ENCODE results near the gene C11orf91. TPM values are rescaled to one million over a fixed set of nuclear protein-coding genes. Genes with fewer than 3 reads are reported as not detected.
A peak's percentile ranks its signal among the peaks of the same experiment; 100 is the strongest.
"Not testable (repeated sequence)": the region's sequence is repeated elsewhere in the genome, so short reads cannot be mapped to it uniquely, and the experiment has no call there.

Gene C11orf91
- total RNA-seq, 2 experiments from 2014 or later = not detected

DNA sequence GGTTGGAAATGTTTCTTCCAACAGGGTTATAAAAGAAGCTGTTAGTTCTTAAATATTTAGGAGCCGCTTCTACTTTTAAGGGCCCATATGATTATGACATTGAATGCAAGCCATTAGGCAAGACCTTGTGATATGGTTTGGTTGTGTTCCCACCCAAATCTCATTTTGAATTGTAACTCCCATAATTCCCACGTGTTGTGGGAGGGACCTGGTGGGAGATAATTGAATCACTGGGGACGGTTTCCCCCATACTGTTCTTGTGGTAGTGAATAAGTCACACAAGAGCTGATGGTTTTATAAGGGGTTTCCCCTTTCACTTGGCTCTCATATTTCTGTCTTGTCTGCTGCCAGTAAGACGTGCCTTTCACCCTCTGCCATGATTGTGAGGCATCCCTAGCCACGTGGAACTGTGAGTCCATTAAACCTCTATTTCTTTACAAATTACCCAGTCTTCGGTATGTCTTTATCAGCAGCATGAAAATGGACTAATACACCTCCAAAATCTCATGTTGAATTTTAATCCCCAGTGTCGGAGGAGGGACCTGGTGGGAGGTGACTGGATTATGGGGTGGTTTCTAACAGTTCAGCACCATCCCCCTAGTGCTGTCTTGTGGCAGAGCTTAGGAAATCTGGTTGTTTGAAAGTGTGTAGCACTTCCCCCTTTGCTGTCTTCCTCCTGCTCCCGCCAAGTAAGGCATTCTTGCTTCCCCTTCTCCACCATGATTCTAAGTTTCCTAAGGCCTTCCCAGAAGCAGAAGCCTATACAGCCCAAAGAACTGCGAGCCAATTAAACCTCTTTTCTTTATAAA, 31.3 kb upstream of the C11orf91 start:
- Mint-ChIP-seq H3K27ac (no peak overlapping the region), H3K36me3 (ENCODE audit: low read depth) (peaks cover 49% of the 10 kb centered on the region), H3K4me3 (no peak overlapping the region)

DNA sequence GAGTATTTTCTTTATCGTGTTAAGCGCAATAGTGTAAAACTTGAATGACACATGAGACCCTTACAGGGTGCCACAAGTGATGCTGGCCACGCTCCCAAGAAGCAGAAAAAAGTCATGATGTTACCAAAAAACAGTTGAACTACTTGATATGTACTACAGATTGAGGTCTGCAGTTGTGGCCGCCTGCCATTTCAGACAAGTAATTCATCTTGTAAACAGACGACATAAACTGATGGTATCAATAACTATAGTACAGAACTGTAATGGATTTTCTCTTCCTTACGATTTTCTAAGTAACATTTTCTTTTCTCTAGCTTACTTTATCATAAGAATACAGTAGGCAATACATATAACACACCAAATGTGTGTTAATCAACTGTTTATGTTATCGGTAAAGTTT, 30.1 kb upstream of the C11orf91 start:
- no peak for DNase-seq
- ChIA-PET POLR2A (interaction anchor here (1.1 kb wide), 1 partner anchor 25 kb away, joined by 3 read pairs; no protein-coding TSS in a partner anchor), CTCF (interaction anchor here (0.7 kb wide), 1 partner anchor 15 kb away, joined by 3 read pairs; no protein-coding TSS in a partner anchor)
- Mint-ChIP-seq H3K36me3 (ENCODE audit: low read depth) (peaks cover 59% of the 10 kb centered on the region), H3K4me3 (no peak overlapping the region), H3K4me1 (peaks cover 51% of the 10 kb centered on the region), H3K9me3 (no peaks in the 10 kb centered on the region), H3K27me3 (no peaks in the 10 kb centered on the region), H3K27ac (no peak overlapping the region)

More for the DNA sequence above, 31.3 kb upstream of the C11orf91 start:
- Mint-ChIP-seq H3K4me1 (peaks cover 44% of the 10 kb centered on the region), H3K9me3 (no peaks in the 10 kb centered on the region), H3K27me3 (no peaks in the 10 kb centered on the region)
- ChIA-PET CTCF (interaction anchor here (1.0 to 1.3 kb wide), 2 partner anchors 11 to 15 kb away, joined by 3 to 6 read pairs; no protein-coding TSS in a partner anchor), POLR2A (interaction anchor here (1.1 kb wide), 1 partner anchor 26 kb away, joined by 3 read pairs; no protein-coding TSS in a partner anchor)
- no peak for DNase-seq

DNA sequence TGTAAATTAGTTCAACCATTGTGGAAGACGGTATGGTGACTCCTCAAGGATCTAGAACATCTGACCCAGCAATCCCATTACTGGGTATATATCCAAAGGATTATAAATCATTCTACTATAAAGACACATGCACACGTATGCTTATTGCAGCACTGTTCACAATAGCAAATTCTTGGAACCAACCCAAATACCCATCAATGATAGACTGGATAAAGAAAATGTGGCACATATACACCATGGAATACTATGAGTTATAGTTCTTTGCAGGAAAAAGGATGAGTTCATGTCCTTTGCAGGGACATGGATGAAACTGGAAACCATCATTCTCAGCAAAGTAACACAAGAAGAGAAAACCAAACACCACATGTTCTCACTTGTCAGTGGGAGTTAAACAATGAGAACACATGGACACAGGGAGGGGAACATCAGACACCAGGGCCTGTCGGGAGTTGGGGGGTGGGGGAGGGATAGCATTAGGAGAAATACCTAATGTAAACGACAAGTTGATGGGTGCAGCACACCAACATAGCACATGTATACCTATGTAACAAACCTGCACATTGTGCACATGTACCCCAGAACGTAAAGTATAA, 28.5 kb upstream of the C11orf91 start:
- H3K27me3 Mint-ChIP-seq, CTCF ChIA-PET, DNase-seq, POLR2A ChIA-PET, H3K9me3 Mint-ChIP-seq, H3K4me3 Mint-ChIP-seq, H3K27ac Mint-ChIP-seq: not testable (repeated sequence)
- H3K36me3 Mint-ChIP-seq (ENCODE audit: low read depth) = peaks cover 55% of the 10 kb centered on the region
- H3K4me1 Mint-ChIP-seq = peaks cover 49% of the 10 kb centered on the region

DNA sequence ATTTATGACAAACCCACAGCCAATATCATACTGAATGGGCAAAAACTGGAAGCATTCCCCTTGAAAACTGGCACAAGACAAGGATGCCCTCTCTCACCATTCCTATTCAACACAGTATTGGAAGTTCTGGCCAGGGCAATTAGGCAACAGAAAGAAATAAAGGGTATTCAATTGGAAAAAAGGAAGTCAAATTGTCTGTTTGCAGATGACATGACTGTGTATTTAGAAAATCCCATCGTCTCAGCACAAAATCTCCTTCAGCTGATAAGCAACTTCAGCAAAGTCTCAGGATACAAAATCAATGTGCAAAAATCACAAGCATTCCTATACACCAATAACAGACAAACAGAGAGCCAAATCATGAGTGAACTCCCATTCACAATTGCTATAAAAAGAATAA, 26.9 kb upstream of the C11orf91 start:
- POLR2A ChIA-PET, H3K4me3 Mint-ChIP-seq, H3K27ac Mint-ChIP-seq, H3K9me3 Mint-ChIP-seq, DNase-seq, H3K27me3 Mint-ChIP-seq: not testable (repeated sequence)
- Mint-ChIP-seq H3K36me3 (ENCODE audit: low read depth) (peaks cover 46% of the 10 kb centered on the region), H3K4me1 (peaks cover 52% of the 10 kb centered on the region)
- CTCF ChIA-PET = interaction anchor here (2.3 kb wide), 1 partner anchor 15 kb away, joined by 7 read pairs; no protein-coding TSS in a partner anchor

DNA sequence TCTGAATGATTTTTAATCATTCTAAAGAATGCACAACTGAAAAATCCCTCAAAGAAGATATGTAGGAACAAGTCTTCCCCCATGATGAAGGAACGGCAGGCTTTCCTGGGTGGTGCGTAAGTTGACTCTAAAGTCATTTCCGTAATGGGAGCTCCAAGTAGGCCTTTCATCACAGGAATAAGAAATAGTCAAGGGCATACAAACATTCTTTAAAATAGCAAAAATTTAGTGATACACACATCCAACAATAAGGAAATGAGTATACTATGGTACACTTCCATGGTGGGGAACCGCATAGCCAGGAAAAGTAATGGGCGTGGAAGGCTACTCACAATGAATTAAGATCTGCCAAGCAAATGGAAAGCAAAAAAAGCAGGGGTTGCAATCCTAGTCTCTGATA, 24.9 kb upstream of the C11orf91 start:
- no peak for DNase-seq
- no peak overlapping the region for H3K27ac Mint-ChIP-seq
- H3K36me3 Mint-ChIP-seq (ENCODE audit: low read depth) = peaks cover 49% of the 10 kb centered on the region
- H3K4me3 Mint-ChIP-seq = no peak overlapping the region
- no peaks in the 10 kb centered on the region for H3K27me3 Mint-ChIP-seq
- H3K4me1 Mint-ChIP-seq = peaks cover 60% of the 10 kb centered on the region
- ChIA-PET POLR2A (interaction anchor here (3.0 kb wide), 1 partner anchor 10 kb away, joined by 25 read pairs; the partner anchor contains the start of gene CD59), CTCF (interaction anchor here (2.3 kb wide), 1 partner anchor 17 kb away, joined by 7 read pairs; no protein-coding TSS in a partner anchor)
- no peaks in the 10 kb centered on the region for H3K9me3 Mint-ChIP-seq

DNA sequence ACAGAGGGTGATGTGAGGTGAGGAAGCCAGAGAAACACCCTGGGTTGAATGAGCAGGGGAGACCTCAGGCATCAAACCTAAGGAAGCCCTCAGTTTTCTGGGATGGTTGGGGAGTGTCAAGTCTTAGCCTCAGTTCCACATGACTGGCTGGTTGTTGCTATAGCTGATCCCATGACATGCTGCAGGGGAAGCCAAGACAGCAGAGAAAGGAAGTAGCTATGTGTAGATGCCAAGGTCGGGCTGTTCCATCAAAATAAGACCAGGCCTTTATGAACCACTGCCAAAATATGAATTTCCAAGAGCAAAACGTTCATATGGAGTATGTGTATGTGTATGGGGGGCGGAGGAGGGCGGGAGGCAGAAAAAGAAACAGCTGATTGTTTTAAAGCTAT, 24.0 kb upstream of the C11orf91 start:
- Mint-ChIP-seq H3K36me3 (ENCODE audit: low read depth) (peaks cover 52% of the 10 kb centered on the region), H3K4me3 (no peak overlapping the region), H3K27me3 (no peaks in the 10 kb centered on the region), H3K9me3 (no peaks in the 10 kb centered on the region), H3K4me1 (peaks cover 66% of the 10 kb centered on the region), H3K27ac (no peak overlapping the region)
- POLR2A ChIA-PET = interaction anchor here (1.6 to 3.0 kb wide), 2 partner anchors 8 to 11 kb away, joined by 6 to 25 read pairs; partner anchors contain the start of gene CD59
- CTCF ChIA-PET = interaction anchor here (1.6 kb wide), 1 partner anchor 18 kb away, joined by 9 read pairs; no protein-coding TSS in a partner anchor
- DNase-seq = no peak

DNA sequence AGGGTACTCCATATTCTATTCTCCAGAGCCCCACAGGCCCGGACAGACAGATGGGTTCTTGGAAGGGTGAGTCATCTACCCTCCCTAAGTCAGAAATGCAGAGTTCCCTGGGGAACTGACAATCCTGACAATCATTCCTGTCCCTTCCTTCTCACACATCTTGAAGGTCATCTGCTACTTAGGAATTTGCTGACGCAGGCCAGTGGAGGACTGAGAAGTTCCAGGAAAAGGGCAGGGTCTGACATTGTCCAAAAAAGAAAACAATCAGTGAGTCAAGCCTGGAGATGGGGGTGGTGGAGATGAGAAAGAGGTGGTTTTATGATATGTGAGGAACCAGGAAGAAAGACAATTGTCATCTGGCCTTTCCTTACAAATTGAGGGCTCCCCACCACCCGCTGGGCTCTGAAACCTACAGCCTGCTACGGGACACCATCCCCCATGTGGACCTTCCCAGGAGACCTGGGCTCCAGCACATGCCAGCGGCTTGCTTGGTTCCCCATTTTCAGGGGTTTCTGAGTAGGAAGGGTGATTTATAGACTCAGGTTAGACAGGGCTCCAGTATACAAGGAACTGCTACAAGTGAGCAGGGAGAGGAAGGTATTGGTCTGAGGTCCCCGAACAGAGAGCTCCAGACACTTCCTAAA, 22.7 kb upstream of the C11orf91 start:
- CTCF ChIA-PET = interaction anchor here (0.5 to 1.6 kb wide), 3 partner anchors 17 to 19 kb away, joined by 3 to 9 read pairs (median 6); no protein-coding TSS in a partner anchor
- POLR2A ChIA-PET = interaction anchor here (1.6 to 3.2 kb wide), 6 partner anchors 10 to 23 kb away, joined by 6 to 26 read pairs (median 9); partner anchors contain the start of genes C11orf91 and CD59
- H3K9me3 Mint-ChIP-seq = no peaks in the 10 kb centered on the region
- no peak for DNase-seq
- peaks cover 51% of the 10 kb centered on the region for H3K36me3 Mint-ChIP-seq (ENCODE audit: low read depth)
- peaks cover 64% of the 10 kb centered on the region for H3K4me1 Mint-ChIP-seq
- H3K4me3 Mint-ChIP-seq = no peak overlapping the region
- H3K27me3 Mint-ChIP-seq = no peaks in the 10 kb centered on the region
- peak overlapping the region; percentile 76 for H3K27ac Mint-ChIP-seq

DNA sequence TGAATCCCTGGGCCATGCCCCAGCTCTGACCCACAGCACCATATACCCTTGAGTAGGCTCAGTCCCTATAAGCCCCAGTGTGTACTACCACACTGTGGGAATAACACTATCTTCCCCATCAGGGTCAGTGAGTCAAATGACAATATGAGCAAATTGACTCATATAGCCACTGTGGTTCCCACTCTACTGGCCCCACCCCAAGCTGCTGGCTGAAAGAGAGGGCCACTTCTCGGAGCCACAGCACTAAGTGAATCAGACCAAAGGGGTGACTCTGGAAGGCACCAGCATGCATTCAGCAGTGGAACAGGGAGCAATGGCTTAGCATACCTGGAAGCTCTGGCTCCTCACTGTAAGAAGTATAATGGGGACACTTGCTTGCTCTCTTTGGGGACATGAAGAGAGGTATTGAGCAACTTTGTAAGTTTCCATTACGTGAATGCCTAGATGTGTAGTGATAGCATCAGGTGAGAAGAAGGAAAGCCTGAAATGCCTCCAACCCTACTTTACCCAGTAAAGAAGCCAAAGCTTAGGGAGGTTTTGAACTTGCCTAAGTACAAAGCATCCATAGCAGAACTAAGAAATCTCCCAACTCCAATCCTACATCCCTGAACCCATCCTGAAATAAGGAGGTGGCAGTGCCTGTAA, 22.1 kb upstream of the C11orf91 start:
- H3K27ac Mint-ChIP-seq = peak overlapping the region; percentile 76
- POLR2A ChIA-PET = interaction anchor here (0.9 to 3.2 kb wide), 5 partner anchors 12 to 27 kb away, joined by 3 to 26 read pairs (median 9); partner anchors contain the start of genes C11orf91 and CD59
- DNase-seq = peak; percentile 69

DNA sequence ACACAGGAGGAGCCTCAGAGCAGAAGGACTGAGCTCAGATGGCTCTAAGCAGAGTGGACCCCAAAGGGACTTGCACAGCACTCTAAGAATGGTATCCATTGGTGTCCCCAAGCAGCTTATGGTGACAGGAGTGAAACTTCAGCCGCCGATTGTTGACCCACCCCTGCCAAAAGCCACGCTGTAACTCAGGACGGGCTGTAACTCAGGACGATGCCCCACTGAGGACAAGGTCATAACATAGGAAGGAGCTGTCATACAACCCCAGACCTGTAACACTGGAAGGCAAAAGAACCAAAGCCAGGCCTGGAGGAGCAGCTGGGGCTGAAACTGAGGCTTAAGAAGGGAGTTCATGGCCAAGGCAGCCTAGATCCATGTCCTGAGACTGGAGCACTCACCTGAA, 21.4 kb upstream of the C11orf91 start:
- Mint-ChIP-seq H3K9me3 (no peaks in the 10 kb centered on the region), H3K36me3 (ENCODE audit: low read depth) (peaks cover 45% of the 10 kb centered on the region), H3K4me3 (no peak overlapping the region), H3K4me1 (peaks cover 60% of the 10 kb centered on the region), H3K27ac (peak overlapping the region; percentile 7), H3K27me3 (no peaks in the 10 kb centered on the region)
- ChIA-PET POLR2A (interaction anchor here (0.9 to 3.2 kb wide), 5 partner anchors 13 to 26 kb away, joined by 3 to 26 read pairs (median 9); partner anchors contain the start of genes C11orf91 and CD59), CTCF (interaction anchor here (0.6 to 1.5 kb wide), 4 partner anchors 14 to 51 kb away, joined by 3 to 6 read pairs (median 4); partner anchors contain the start of gene CD59)
- DNase-seq = no peak

More for the DNA sequence above, 22.1 kb upstream of the C11orf91 start:
- CTCF ChIA-PET = interaction anchor here (0.5 to 1.5 kb wide), 5 partner anchors 14 to 50 kb away, joined by 3 to 6 read pairs (median 3); partner anchors contain the start of gene CD59
- Mint-ChIP-seq H3K4me3 (no peak overlapping the region), H3K36me3 (ENCODE audit: low read depth) (peaks cover 46% of the 10 kb centered on the region), H3K27me3 (no peaks in the 10 kb centered on the region), H3K9me3 (no peaks in the 10 kb centered on the region), H3K4me1 (peaks cover 63% of the 10 kb centered on the region)

DNA sequence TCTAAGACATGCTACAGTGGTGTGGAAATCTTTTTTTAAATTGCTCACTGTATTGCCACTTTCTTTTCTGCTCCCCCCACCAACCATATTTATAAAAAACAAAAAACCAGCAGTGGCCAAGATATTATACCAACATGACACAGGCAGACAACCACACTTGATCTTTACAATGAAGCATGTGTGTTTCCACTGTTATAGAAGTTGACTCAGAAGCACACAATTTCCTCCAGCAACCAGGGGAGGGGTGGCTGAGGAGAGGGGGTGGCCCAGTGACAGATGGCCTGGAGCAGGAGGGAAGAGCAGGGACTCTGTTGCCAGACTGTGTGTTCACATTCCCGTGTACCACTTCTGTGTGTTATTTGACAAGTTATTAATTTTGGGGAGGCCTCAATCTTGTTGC, 20.8 kb upstream of the C11orf91 start:
- no peaks in the 10 kb centered on the region for H3K27me3 Mint-ChIP-seq
- ChIA-PET POLR2A (interaction anchor here (1.7 to 3.2 kb wide), 4 partner anchors 14 to 21 kb away, joined by 6 to 26 read pairs (median 9); partner anchors contain the start of genes C11orf91 and CD59), CTCF (interaction anchor here (0.6 to 1.5 kb wide), 2 partner anchors 21 to 51 kb away, joined by 4 to 6 read pairs; no protein-coding TSS in a partner anchor)
- DNase-seq = no peak
- H3K9me3 Mint-ChIP-seq = no peaks in the 10 kb centered on the region
- peaks cover 42% of the 10 kb centered on the region for H3K36me3 Mint-ChIP-seq (ENCODE audit: low read depth)
- H3K4me3 Mint-ChIP-seq = no peak overlapping the region
- peaks cover 60% of the 10 kb centered on the region for H3K4me1 Mint-ChIP-seq
- H3K27ac Mint-ChIP-seq = peak overlapping the region; percentile 38

DNA sequence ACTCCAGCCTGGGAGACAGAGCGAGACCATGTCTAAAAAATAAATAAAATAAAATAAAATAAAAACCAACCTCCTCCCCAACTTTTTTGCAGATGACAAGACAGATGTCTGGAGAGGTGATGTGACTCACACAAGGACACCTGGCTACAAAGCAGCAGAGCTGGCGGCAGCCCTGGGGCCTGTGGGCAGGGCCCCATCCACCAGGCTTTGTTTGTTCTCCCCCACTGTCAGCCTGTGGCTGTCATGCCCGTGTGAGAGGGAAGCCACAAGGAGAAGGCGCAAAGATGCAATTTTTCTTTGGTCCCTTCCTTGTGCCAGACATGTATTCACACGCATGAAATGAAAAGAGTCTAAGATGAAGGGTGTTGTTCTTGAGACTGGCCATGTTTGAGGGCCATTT, 19.0 kb upstream of the C11orf91 start:
- DNase-seq = no peak
- no peak overlapping the region for H3K27ac Mint-ChIP-seq
- no peak overlapping the region for H3K4me3 Mint-ChIP-seq
- CTCF ChIA-PET = interaction anchor here (1.8 kb wide), 1 partner anchor 23 kb away, joined by 8 read pairs; no protein-coding TSS in a partner anchor
- POLR2A ChIA-PET = interaction anchor here (1.3 kb wide), 1 partner anchor 17 kb away, joined by 3 read pairs; no protein-coding TSS in a partner anchor
- no peaks in the 10 kb centered on the region for H3K27me3 Mint-ChIP-seq
- H3K9me3 Mint-ChIP-seq = no peaks in the 10 kb centered on the region
- H3K36me3 Mint-ChIP-seq (ENCODE audit: low read depth) = peaks cover 34% of the 10 kb centered on the region
- peaks cover 48% of the 10 kb centered on the region for H3K4me1 Mint-ChIP-seq

Data from activated CD4-positive, alpha-beta memory T cell treated with anti-CD3 and anti-CD28 coated beads, Interleukin-2, amount 10 ng/mL, durations not matched to agents 7 days and 5 days (primary cell).